H9 (cell line): ENCODE data around the gene CRAMP1. TPM values are rescaled to one million over a fixed set of nuclear protein-coding genes. Genes with fewer than 3 reads are reported as not detected.

ENCODE experiments used
- DNase-seq: peaks from one replicate; pipeline ENCODE4 v3.0.0-alpha.2; 2017
- H2AFZ ChIP-seq: one replicate; pipeline ENCODE4 v1.6.1; 2013; ENCODE audit warnings: mild to moderate bottlenecking, low read length, control low read depth, moderate library complexity
- H2AK5ac ChIP-seq: 2 replicates; pipeline ENCODE4 v1.6.1; 2013; ENCODE audit warnings: low read length, control low read depth, mixed read lengths; ENCODE audit not compliant: insufficient read length
- H2BK120ac ChIP-seq: one replicate; pipeline ENCODE4 v1.6.1; 2013; ENCODE audit warnings: low read depth, mild to moderate bottlenecking, low read length, control low read depth, inconsistent platforms; ENCODE audit not compliant: poor library complexity, severe bottlenecking
- H2BK12ac ChIP-seq: 2 replicates; pipeline ENCODE4 v1.6.1; 2013; ENCODE audit warnings: low read length, control low read depth, mixed read lengths, low read depth; ENCODE audit not compliant: insufficient read length
- H2BK15ac ChIP-seq: 2 replicates; pipeline ENCODE4 v1.6.1; 2013; ENCODE audit warnings: low read depth, low read length, control low read depth
- H2BK20ac ChIP-seq: one replicate; pipeline ENCODE4 v1.6.1; 2013; ENCODE audit warnings: low read depth, mild to moderate bottlenecking, low read length, control low read depth, inconsistent platforms; ENCODE audit not compliant: poor library complexity, severe bottlenecking
- H2BK5ac ChIP-seq: 2 replicates; pipeline ENCODE4 v1.6.1; 2013; ENCODE audit warnings: low read length, control low read depth, mixed read lengths; ENCODE audit not compliant: insufficient read length
- H3K14ac ChIP-seq: 2 replicates; pipeline ENCODE4 v1.6.1; 2013; ENCODE audit warnings: low read length, control low read depth; ENCODE audit not compliant: insufficient read depth
- H3K18ac ChIP-seq: 2 replicates; pipeline ENCODE4 v1.6.1; 2013; ENCODE audit warnings: low read depth, mild to moderate bottlenecking, mixed read lengths, low read length, control low read depth; ENCODE audit not compliant: insufficient read length
- H3K23ac ChIP-seq: 2 replicates; pipeline ENCODE4 v1.6.1; 2013; ENCODE audit warnings: low read length, control low read depth, mixed read lengths, low read depth; ENCODE audit not compliant: insufficient read length
- H3K23me2 ChIP-seq: 2 replicates; pipeline ENCODE4 v1.6.1; 2013; ENCODE audit warnings: low read depth, mild to moderate bottlenecking, mixed read lengths, low read length, control low read depth; ENCODE audit not compliant: insufficient read length, poor library complexity, severe bottlenecking
- H3K27ac ChIP-seq: 2 replicates; pipeline ENCODE4 v1.5.1; 2013; ENCODE audit warnings: low read length, control low read depth, mixed read lengths, low read depth; ENCODE audit not compliant: insufficient read length
- H3K27me3 ChIP-seq: 2 replicates; pipeline ENCODE4 v1.6.1; 2013; ENCODE audit warnings: low read length, control low read depth, inconsistent platforms; ENCODE audit not compliant: insufficient read depth
- H3K4ac ChIP-seq: 2 replicates; pipeline ENCODE4 v1.6.1; 2013; ENCODE audit warnings: low read depth, mild to moderate bottlenecking, control low read depth, inconsistent platforms, low read length, moderate library complexity
- H3K4me1 ChIP-seq: 2 replicates; pipeline ENCODE4 v1.6.1; 2013; ENCODE audit warnings: low read length, control low read depth, inconsistent platforms; ENCODE audit not compliant: insufficient read depth
- H3K4me2 ChIP-seq: 2 replicates; pipeline ENCODE4 v1.6.1; 2013; ENCODE audit warnings: low read length, control low read depth, mixed read lengths; ENCODE audit not compliant: insufficient read length, insufficient read depth
- H3K56ac ChIP-seq: 2 replicates; pipeline ENCODE4 v1.6.1; 2013; ENCODE audit warnings: low read depth, mild to moderate bottlenecking, mixed read lengths, low read length, control low read depth; ENCODE audit not compliant: insufficient read length
- H3K79me1 ChIP-seq: 2 replicates; pipeline ENCODE4 v1.6.1; 2013; ENCODE audit warnings: low read depth, mild to moderate bottlenecking, moderate library complexity, low read length, control low read depth, inconsistent platforms; ENCODE audit not compliant: insufficient read depth, poor library complexity, severe bottlenecking
- H3K79me2 ChIP-seq: 2 replicates; pipeline ENCODE4 v1.6.1; 2013; ENCODE audit warnings: low read length, control low read depth, inconsistent platforms; ENCODE audit not compliant: insufficient read depth
- H3K9ac ChIP-seq: 2 replicates; pipeline ENCODE4 v1.6.1; 2013; ENCODE audit warnings: low read length, control low read depth, mixed read lengths; ENCODE audit not compliant: insufficient read length; ENCODE audit errors: extremely low read depth
- H3K9me3 ChIP-seq: one replicate; pipeline ENCODE4 v1.6.1; 2013; ENCODE audit warnings: low read depth, low read length, inconsistent platforms; ENCODE audit not compliant: control insufficient read depth
- H3T11ph ChIP-seq: one replicate; pipeline ENCODE4 v1.6.1; 2013; ENCODE audit warnings: mild to moderate bottlenecking, low read length, control low read depth, inconsistent platforms
- H4K20me1 ChIP-seq: one replicate; pipeline ENCODE4 v1.6.1; 2013; ENCODE audit not compliant: control insufficient read depth, insufficient read length, insufficient read depth
- H4K5ac ChIP-seq: 2 replicates; pipeline ENCODE4 v1.6.1; 2013; ENCODE audit warnings: low read depth, mild to moderate bottlenecking, mixed read lengths, low read length, control low read depth; ENCODE audit not compliant: insufficient read length
- H4K8ac ChIP-seq: replicated peaks from 2 replicates; pipeline ENCODE4 v1.6.1; 2013; ENCODE audit warnings: low read length, control low read depth, mixed read lengths, low read depth; ENCODE audit not compliant: insufficient read length
- H4K91ac ChIP-seq: 2 replicates; pipeline ENCODE4 v1.6.1; 2013; ENCODE audit warnings: low read depth, mild to moderate bottlenecking, moderate library complexity, mixed read lengths, low read length, control low read depth; ENCODE audit not compliant: insufficient read length
- H3K27ac Mint-ChIP-seq, 3 experiments: 2 replicates in 2 of 3; 3 replicates in 1 of 3; pipeline ENCODE4 v1.8.0; 2020 to 2021; ENCODE audit warnings: mixed read lengths in 3 of 3, mild to moderate bottlenecking in 1 of 3, moderate library complexity in 1 of 3
- H3K27me3 Mint-ChIP-seq: 2 replicates; pipeline ENCODE4 v1.8.0; 2021; ENCODE audit warnings: low read depth, mild to moderate bottlenecking, moderate library complexity, mixed read lengths
- H3K36me3 Mint-ChIP-seq, 3 experiments: 2 replicates in 2 of 3; 3 replicates in 1 of 3; pipeline ENCODE4 v1.8.0; 2020 to 2021; ENCODE audit warnings: low read depth in 3 of 3, mixed read lengths in 3 of 3; ENCODE audit not compliant: insufficient read depth in 1 of 3
- H3K4me1 Mint-ChIP-seq, 2 experiments: 2 replicates each; pipeline ENCODE4 v1.8.0; 2020; ENCODE audit warnings: mixed read lengths in 2 of 2
- H3K4me3 Mint-ChIP-seq, 2 experiments: 2 replicates in 1 of 2; 3 replicates in 1 of 2; pipeline ENCODE4 v1.8.0; 2020 to 2021; ENCODE audit warnings: mild to moderate bottlenecking in 2 of 2, mixed read lengths in 2 of 2, moderate library complexity in 1 of 2
- H3K9me3 Mint-ChIP-seq, 2 experiments: 2 replicates in 1 of 2; 3 replicates in 1 of 2; pipeline ENCODE4 v1.8.0; 2020; ENCODE audit warnings: mild to moderate bottlenecking in 2 of 2, mixed read lengths in 2 of 2, moderate library complexity in 1 of 2
- WGBS: extraction: QIAGEN DNeasy Blood & Tissue Kit; methylation state at CpG from one replicate; pipeline ENCODE4 v1.1.7; 2013; ENCODE audit warnings: missing lambda C conversion rate, low lambda C conversion rate, mixed read lengths; ENCODE audit not compliant: insufficient read length; ENCODE audit errors: extremely low coverage; 5-methylcytosine and 5-hydroxymethylcytosine counted together
- total RNA-seq: library from RNA; stranded (reverse); gene quantifications from 2 replicates; pipeline ENCODE4 v1.2.1, GENCODE V29; 2021
- TF ChIP-seq, protein P1 (sequence below): fragments of 200-600 bp; sonication (generic); conservative IDR thresholded peaks from 3 replicates; pipeline ENCODE4 v1.8.0; 2021; ENCODE audit warnings: antibody characterized with exemption, mild to moderate bottlenecking

CRAMP1 gene
- total RNA-seq, 1 experiment from 2014 or later, result 46.2 TPM

DNA sequence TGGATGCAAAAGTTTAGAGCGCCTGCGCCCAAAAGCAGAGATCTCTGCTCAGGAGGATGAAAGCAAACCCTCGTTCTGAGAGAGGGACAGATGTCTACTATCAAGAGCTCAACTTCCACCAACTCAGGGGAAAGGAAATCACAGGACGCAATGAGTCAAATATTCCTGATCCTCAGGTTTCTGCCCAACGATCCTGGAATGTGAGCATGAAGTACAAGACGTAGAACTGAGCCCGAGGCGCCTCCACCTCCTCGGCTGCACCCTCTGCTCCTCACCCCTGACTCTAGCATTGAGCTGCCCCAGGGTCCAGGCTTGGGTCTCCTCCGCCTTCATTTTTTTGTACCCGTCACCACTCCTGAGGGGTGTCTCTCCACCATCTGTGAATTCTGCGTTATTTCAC is 15.6 kb upstream of the CRAMP1 start:
- H4K8ac ChIP-seq, result no peak overlapping the region

More for the DNA sequence above, 15.6 kb upstream of the CRAMP1 start:
- no peaks in the 10 kb centered on the region for H3K4me1 ChIP-seq
- H3K18ac ChIP-seq, result no peak overlapping the region
- no peak overlapping the region for H4K91ac ChIP-seq
- no peak overlapping the region for H3K9ac ChIP-seq
- no peak overlapping the region for H2AK5ac ChIP-seq
- H3K27ac ChIP-seq, result no peak overlapping the region
- no peak overlapping the region for H2BK120ac ChIP-seq
- H3K56ac ChIP-seq, result no peak overlapping the region
- H3K4me1 Mint-ChIP-seq, result no peaks in the 10 kb centered on the region
- peaks cover 32 to 53% (median 45%) of the 10 kb centered on the region in 3 experiments for H3K36me3 Mint-ChIP-seq
- TF ChIP-seq, protein P1, sequence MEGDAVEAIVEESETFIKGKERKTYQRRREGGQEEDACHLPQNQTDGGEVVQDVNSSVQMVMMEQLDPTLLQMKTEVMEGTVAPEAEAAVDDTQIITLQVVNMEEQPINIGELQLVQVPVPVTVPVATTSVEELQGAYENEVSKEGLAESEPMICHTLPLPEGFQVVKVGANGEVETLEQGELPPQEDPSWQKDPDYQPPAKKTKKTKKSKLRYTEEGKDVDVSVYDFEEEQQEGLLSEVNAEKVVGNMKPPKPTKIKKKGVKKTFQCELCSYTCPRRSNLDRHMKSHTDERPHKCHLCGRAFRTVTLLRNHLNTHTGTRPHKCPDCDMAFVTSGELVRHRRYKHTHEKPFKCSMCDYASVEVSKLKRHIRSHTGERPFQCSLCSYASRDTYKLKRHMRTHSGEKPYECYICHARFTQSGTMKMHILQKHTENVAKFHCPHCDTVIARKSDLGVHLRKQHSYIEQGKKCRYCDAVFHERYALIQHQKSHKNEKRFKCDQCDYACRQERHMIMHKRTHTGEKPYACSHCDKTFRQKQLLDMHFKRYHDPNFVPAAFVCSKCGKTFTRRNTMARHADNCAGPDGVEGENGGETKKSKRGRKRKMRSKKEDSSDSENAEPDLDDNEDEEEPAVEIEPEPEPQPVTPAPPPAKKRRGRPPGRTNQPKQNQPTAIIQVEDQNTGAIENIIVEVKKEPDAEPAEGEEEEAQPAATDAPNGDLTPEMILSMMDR, result no peak
- no peak overlapping the region for H4K5ac ChIP-seq
- H3K4ac ChIP-seq, result no peak overlapping the region
- H3K9me3 Mint-ChIP-seq, result peaks cover 15 to 19% of the 10 kb centered on the region in 2 experiments
- H2AFZ ChIP-seq, result no peak overlapping the region
- H2BK5ac ChIP-seq, result no peak overlapping the region
- H3K79me1 ChIP-seq, result no peaks in the 10 kb centered on the region
- H3K4me3 Mint-ChIP-seq, result no peak overlapping the region
- H3K27me3 ChIP-seq, result no peaks in the 10 kb centered on the region
- H3K23ac ChIP-seq, result no peak overlapping the region
- H3K27me3 Mint-ChIP-seq, result peaks cover 3% of the 10 kb centered on the region; the same call in 1 of the 2 replicates
- H3T11ph ChIP-seq, result no peak overlapping the region
- DNase-seq, result no peak
- no peak overlapping the region for H3K14ac ChIP-seq
- H2BK12ac ChIP-seq, result no peak overlapping the region
- no peak overlapping the region; a peak in 1 of 7 replicates for H3K27ac Mint-ChIP-seq
- H3K23me2 ChIP-seq, result no peaks in the 10 kb centered on the region
- no peak overlapping the region for H2BK15ac ChIP-seq
- WGBS, result no CpG with 5 or more reads among the region's 12 CpGs
- H3K9me3 ChIP-seq, result no peaks in the 10 kb centered on the region
- H3K79me2 ChIP-seq, result no peaks in the 10 kb centered on the region
- no peaks in the 10 kb centered on the region for H4K20me1 ChIP-seq
- H2BK20ac ChIP-seq, result no peak overlapping the region
- no peak overlapping the region for H3K4me2 ChIP-seq
